Skin of body (tissue), 2 donors: ENCODE results near the gene TFCP2L1. TPM values are rescaled to one million over a fixed set of nuclear protein-coding genes. Genes with fewer than 3 reads are reported as not detected.
"Not testable (repeated sequence)": the region's sequence is repeated elsewhere in the genome, so short reads cannot be mapped to it uniquely, and the experiment has no call there.

Experiments used
- DNase-seq: peaks from one replicate; lab custom pipeline; 2025; lab: John Stamatoyannopoulos, UW
- total RNA-seq: library from RNA; depleted of rRNA; stranded (reverse); fragments of >200 nt; gene quantifications from one replicate; pipeline ENCODE4 v1.2.3, GENCODE V29; 2014

The TFCP2L1 gene, protein sequence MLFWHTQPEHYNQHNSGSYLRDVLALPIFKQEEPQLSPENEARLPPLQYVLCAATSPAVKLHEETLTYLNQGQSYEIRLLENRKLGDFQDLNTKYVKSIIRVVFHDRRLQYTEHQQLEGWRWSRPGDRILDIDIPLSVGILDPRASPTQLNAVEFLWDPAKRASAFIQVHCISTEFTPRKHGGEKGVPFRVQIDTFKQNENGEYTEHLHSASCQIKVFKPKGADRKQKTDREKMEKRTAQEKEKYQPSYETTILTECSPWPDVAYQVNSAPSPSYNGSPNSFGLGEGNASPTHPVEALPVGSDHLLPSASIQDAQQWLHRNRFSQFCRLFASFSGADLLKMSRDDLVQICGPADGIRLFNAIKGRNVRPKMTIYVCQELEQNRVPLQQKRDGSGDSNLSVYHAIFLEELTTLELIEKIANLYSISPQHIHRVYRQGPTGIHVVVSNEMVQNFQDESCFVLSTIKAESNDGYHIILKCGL
- total RNA-seq: 4.9 TPM

DNA sequence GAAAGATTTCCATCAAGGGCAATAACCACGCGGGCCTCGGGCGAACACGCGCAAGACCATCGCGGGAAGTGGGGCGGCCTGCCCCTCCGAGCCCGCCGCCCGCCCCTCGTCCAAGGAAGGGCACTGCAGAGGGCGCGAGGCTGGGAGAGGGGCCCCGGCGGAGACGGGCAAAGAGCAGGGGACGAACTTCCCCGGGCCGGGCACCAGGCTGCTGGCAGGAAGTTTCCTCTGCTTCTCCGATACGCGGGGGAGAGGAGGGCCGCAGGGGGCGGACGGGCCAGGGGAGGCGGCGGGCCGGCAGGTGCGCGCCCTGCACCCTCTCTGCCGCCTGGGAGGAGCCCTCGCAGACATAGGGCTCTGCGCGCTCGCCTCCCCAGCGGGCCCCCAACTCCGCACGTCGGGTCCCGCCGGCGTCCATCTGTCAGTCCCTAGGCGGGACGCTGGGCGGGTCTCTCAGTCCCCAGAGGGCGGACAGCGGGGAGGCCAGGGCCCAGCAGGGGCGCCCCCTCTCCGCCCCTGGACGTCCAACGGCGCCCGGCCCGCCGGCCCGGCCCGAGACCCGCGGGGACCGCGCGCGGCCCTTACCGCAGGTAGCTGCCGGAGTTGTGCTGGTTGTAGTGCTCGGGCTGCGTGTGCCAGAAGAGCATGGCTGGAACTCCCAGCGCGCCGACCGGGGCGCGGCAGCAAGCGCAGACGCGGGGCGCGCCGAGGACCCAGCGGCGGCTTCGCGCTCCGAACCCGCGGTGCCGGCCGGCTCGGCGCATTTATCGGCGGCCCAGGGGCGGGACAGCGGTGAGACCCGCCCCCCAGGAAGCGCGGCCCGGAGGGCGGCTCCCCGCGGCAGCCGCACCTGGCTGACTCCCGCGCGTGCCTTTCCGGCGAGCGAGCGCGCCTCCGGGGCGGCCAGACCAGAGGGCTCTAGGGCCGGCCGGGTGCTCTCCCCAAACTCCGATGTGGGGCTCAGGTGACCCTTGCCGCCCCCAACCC lies at the start of gene TFCP2L1:
TFCP2L1 (minus strand) TSS at position 740 of the 987 bp plus-strand sequence; CDS start at position 647, 93 bp downstream.
- DNase-seq: no peak

- no peak for DNase-seq
Observed at GRCh38 chr2:121333834-121334558, 49.0 kb upstream of the TFCP2L1 start.

GRCh38 chr2:121333231-121333630 lies 48.2 kb upstream of the TFCP2L1 start:
- DNase-seq: no peak

DNA sequence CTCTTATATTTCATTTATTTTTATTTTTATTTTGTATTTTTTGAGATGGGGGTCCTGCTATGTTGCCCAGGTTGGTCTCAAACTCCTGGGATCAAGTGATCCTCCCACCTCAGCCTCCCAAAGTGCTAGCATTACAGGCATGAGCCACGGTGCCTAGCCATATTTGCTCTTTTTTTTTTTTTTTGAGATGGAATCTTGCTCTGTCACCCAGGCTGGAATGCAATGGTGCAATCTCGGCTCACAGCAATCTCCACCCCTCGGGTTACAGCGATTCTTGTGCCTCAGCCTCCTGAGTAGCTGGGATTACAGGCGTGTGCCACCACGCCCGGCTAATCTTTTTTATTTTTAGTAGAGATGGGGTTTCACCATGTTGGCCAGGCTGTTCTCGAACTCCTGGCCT lies 46.3 kb upstream of the TFCP2L1 start:
- DNase-seq: not testable (repeated sequence)

GRCh38 chr2:121330921-121331320 lies 45.9 kb upstream of the TFCP2L1 start:
- no peak for DNase-seq

DNA sequence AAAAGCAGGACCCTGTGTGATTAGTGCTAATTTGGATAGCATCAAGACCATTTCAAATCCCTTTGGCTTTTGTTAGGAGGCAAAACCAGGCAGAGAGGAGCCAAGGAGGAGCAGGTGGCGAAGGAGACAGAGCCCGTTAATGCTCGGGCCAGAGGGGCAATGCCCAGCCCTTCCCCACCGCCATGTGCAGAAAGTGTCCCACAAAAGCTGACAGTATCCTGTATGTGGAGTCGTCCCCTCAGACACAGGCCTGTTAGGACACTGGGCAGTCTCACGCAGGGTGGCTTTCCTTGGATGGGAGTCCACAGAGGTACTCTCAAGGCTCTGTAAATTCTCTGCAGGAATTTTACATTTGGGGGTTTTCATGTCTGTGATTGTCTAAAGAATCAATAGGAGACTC lies 44.8 kb upstream of the TFCP2L1 start:
- DNase-seq: no peak

DNA sequence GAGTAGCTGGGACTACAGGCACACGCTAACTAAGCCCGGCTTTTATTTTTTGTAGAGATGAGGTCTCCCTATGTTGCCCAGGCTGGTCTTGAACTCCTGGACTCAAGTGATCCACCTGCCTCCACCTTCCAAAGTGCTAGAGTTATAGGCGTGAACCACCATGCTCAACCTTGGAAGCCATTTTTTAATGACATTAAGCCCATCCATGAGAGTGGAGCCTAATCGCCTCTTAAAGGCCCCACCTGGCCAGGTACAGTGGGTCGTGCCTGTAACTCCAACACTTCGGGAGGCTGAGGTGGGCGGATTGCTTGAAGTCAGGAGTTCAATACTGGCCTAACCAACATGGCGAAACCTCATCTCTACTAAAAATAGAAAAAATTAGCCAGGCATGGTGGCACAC lies 41.6 kb upstream of the TFCP2L1 start:
- DNase-seq: no peak

DNA sequence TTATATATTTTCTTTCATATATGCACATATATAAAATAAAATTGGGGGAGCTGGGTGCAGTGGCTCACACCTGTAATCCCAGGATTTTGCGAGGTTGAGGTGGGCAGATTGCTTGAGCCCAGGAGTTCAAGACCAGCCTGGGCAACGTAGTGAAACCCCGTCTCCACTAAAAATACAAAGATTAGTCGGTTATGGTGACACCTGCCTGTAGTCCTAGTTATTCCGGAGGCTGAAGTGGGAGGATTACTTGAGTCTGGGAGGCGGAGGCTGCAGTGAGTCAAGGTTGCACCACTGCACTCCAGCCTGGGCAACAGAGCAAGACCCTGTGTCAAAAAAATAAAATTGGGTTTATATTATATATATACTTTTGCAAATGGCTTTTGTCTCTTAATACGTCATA lies 39.6 kb upstream of the TFCP2L1 start:
- DNase-seq: no peak

GRCh38 chr2:121321476-121321875 lies 36.5 kb upstream of the TFCP2L1 start:
- no peak for DNase-seq

GRCh38 chr2:121319941-121320340 lies 34.9 kb upstream of the TFCP2L1 start:
- no peak for DNase-seq

DNA sequence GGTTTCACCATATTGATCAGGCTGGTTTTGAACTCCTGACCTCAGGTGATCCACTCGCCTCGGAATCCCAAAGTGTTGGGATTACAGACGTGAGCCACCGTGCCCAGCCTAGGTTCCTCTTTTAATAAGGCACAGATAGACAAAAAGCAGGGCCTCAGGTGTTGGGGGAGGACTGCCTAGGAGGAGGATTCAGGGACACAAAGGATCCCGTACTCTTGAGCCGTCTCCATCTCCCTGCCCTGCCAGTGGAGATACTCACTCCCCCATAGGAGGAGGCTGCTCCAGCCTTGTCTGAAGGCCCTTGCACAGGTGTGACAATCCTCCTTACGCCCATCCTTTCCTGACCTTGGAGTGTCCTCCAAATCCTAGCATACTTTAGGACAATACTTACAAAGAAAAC lies 32.0 kb upstream of the TFCP2L1 start:
- DNase-seq: no peak

GRCh38 chr2:121313701-121314100 lies 28.7 kb upstream of the TFCP2L1 start:
- not testable (repeated sequence) for DNase-seq

GRCh38 chr2:121309801-121310200 lies 24.8 kb upstream of the TFCP2L1 start:
- DNase-seq: no peak

GRCh38 chr2:121309323-121309722 lies 24.3 kb upstream of the TFCP2L1 start:
- DNase-seq: no peak

- no peak for DNase-seq
Observed at GRCh38 chr2:121307048-121307447, 22.0 kb upstream of the TFCP2L1 start.

DNA sequence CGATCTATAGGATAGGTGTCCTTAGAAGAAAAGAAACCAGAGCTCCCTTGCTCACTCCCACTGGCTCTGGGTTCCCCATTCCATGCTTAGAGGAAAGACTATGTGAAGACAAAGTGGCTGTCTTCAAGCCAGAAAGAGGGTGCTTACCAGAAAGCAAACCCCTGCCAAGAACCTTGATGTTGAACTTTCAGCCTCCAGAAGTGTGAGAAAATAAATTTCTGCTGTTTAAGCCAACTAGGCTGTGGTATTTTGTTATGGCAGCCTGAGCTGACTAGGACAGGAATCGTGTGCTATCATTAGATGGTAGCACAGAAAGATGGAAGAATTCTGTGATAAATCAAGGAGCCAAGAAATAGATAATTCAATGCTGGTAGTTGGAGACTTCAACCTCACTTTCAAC lies 19.9 kb upstream of the TFCP2L1 start:
- no peak for DNase-seq

DNA sequence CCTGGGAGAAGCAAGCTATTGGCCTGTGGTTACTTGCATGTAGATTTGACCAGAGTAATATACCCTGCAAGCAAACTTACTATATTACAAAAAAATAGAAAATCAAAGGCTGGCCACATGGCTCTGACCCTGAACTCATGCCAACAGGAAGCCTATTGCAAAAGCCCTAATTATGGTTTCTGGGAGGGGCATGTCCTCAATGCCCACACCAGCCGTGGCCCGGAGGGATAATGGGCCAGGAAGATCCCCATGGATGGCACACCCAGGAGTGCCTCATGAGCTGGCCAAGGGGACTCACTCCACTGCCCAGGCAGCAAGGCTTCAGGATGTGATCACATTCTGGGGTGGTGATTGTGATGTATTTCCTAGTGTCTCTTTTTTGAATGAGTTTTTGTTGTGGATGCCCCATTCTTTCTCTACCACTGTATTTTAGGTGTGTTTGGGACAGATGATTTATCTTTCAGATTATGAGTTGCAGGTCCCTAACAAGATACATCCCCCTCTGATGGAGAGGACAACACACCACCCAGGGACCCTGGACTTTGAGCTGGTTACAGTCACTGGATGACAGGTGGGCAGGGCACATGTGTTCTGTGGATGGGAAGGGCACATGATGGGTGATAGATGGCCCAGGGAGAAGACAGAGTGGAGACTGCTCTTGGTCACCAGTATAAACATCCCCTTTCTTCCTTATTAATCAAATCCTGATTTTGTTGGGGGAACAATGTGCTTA lies 18.7 kb upstream of the TFCP2L1 start:
- DNase-seq: no peak

- DNase-seq: not testable (repeated sequence)
Observed at GRCh38 chr2:121301190-121301589, 16.2 kb upstream of the TFCP2L1 start.

DNA sequence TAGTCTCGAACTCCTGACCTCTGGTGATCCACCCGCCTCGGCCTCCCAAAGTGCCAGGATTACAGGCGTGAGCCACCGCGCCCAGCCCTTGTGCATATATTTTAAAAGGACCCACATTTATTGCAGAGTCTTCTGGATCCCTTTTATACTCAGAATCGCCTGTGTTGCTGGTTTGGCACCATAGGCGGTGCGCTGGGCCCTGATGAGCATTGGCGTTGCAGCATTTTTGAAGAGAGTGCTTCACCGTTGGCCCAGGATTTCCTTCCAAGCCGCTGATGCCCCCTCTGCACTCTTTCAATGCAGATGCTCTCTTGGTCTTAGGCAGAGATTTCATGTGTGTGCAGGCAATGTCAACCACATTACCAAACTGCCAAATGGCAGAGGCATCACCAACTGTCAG lies 13.5 kb upstream of the TFCP2L1 start:
- DNase-seq: no peak

DNA sequence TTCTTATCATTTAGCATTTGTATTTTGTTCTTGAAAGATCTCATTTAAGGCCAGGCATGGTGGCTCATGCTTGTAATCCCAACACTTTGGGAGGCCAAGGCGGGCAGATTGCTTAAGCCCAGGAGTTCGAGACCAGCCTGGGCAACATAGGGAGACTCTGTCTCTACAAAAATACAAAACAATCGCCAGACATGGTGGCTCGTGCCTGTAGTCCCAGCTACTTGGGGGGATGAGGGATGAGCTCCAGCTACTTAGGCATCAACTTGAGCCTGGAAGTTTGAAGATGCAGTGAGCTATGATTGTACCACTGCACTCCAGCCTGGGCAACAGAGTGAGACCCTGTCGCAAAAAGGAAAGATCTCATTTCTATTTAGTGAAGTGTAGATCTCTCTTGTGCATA lies 12.9 kb upstream of the TFCP2L1 start:
- not testable (repeated sequence) for DNase-seq
